ENCODE results near the gene TADA3.

GRCh38 chr3:9831253-9831652 lies 39.0 kb upstream of the TADA3 start:
- no peak for TF ChIP-seq CTCF (IDR thresholded peaks at IDR 0.05; ENCODE audit: borderline replicate concordance, extremely low read depth, low read length, poor library complexity, severe bottlenecking)
- TF ChIP-seq EZH2 (IDR thresholded peaks at IDR 0.05; ENCODE audit: borderline replicate concordance, low read depth, low read length, severe bottlenecking) = no peak
